IMR-90 (cell line): ENCODE measurements around the gene HOXC10. TPM values are rescaled to one million over a fixed set of nuclear protein-coding genes. Genes with fewer than 3 reads are reported as not detected.

Experiments used
- ATAC-seq: fragments of 200-7000 bp; cut with Tn5 transposase; 2 replicates; pipeline ENCODE4 v1.9.1; 2020; ENCODE audit warnings: low read depth, mild to moderate bottlenecking, moderate library complexity
- BruUV-seq: library from RNA; stranded (reverse); fragments of 400-500 nt; replicated peaks from 2 replicates; lab custom pipeline; 2021; lab: Mats Ljungman, UMichigan
- CTCF ChIA-PET: fragments of 300-600 bp; formaldehyde crosslinking; extraction: SDS; loops from one replicate; lab custom pipeline; 2021; ENCODE audit warnings: antibody characterized with exemption; lab: Yijun Ruan, JAX
- POLR2A ChIA-PET: fragments of 300-600 bp; sonication (Branson Sonifier 250); formaldehyde crosslinking; loops from one replicate; lab custom pipeline; 2022; ENCODE audit warnings: antibody characterized with exemption; ENCODE audit not compliant: unreplicated experiment; lab: Charles Lee
- DNase-seq: peaks from one replicate; pipeline ENCODE4 v3.0.0; 2013
- H2AFZ ChIP-seq: replicated peaks from 2 replicates; pipeline ENCODE3; 2013; ENCODE audit warnings: low read length, mild to moderate bottlenecking; ENCODE audit not compliant: poor library complexity
- H2AK5ac ChIP-seq: 2 replicates; pipeline ENCODE4 v1.6.1; 2013; ENCODE audit warnings: low read depth, low read length, inconsistent platforms
- H2AK9ac ChIP-seq: replicated peaks from 2 replicates; pipeline ENCODE3; 2013; ENCODE audit warnings: mild to moderate bottlenecking, low read depth, low read length, moderate library complexity; ENCODE audit not compliant: poor library complexity
- H2BK120ac ChIP-seq: 2 replicates; pipeline ENCODE4 v1.6.1; 2013; ENCODE audit warnings: low read depth, low read length, inconsistent platforms
- H2BK15ac ChIP-seq: 3 replicates; pipeline ENCODE4 v1.6.1; 2013; ENCODE audit warnings: low read depth, low read length, inconsistent platforms
- H2BK20ac ChIP-seq: 2 replicates; pipeline ENCODE4 v1.6.1; 2013; ENCODE audit warnings: low read depth, mild to moderate bottlenecking, inconsistent platforms, low read length, moderate library complexity
- H2BK5ac ChIP-seq: 2 replicates; pipeline ENCODE4 v1.6.1; 2013; ENCODE audit warnings: mild to moderate bottlenecking, low read depth, low read length, inconsistent platforms; ENCODE audit not compliant: poor library complexity, severe bottlenecking
- H3K14ac ChIP-seq: replicated peaks from 2 replicates; pipeline ENCODE4 v1.6.1; 2013; ENCODE audit warnings: low read depth, low read length, inconsistent platforms
- H3K18ac ChIP-seq: 2 replicates; pipeline ENCODE4 v1.6.1; 2013; ENCODE audit warnings: low read depth, low read length, control low read depth
- H3K23ac ChIP-seq: 2 replicates; pipeline ENCODE4 v1.6.1; 2013; ENCODE audit warnings: low read depth, low read length, inconsistent platforms
- H3K27ac ChIP-seq: 2 replicates; pipeline ENCODE4 v1.5.1; 2013; ENCODE audit warnings: mild to moderate bottlenecking, control low read depth, low read length; ENCODE audit not compliant: insufficient read depth
- H3K27me3 ChIP-seq: 2 replicates; pipeline ENCODE4 v1.6.1; 2013; ENCODE audit warnings: low read length; ENCODE audit not compliant: control insufficient read depth, insufficient read depth
- H3K36me3 ChIP-seq: 2 replicates; pipeline ENCODE4 v1.6.1; 2013; ENCODE audit warnings: low read length, mixed read lengths; ENCODE audit not compliant: control insufficient read depth, insufficient read depth
- H3K4ac ChIP-seq: 2 replicates; pipeline ENCODE4 v1.6.1; 2013; ENCODE audit warnings: low read depth, low read length, inconsistent platforms
- H3K4me1 ChIP-seq: 2 replicates; pipeline ENCODE4 v1.6.1; 2013; ENCODE audit warnings: low read length, mixed read lengths; ENCODE audit not compliant: control insufficient read depth, insufficient read depth
- H3K4me2 ChIP-seq: 2 replicates; pipeline ENCODE4 v1.6.1; 2013; ENCODE audit warnings: low read depth, mild to moderate bottlenecking, control low read depth, low read length, moderate library complexity
- H3K4me3 ChIP-seq: 2 replicates; pipeline ENCODE4 v1.5.1; 2013; ENCODE audit warnings: low read depth, mild to moderate bottlenecking, control low read depth, low read length, moderate library complexity; ENCODE audit not compliant: insufficient read depth
- H3K56ac ChIP-seq: 2 replicates; pipeline ENCODE4 v1.6.1; 2013; ENCODE audit warnings: low read length, inconsistent platforms; ENCODE audit not compliant: insufficient read depth; ENCODE audit errors: extremely low read depth
- H3K79me1 ChIP-seq, 2 experiments: 2 replicates each; pipeline ENCODE4 v1.6.1; 2013; ENCODE audit warnings: low read length in 2 of 2, inconsistent platforms in 1 of 2, low read depth in 1 of 2
- H3K9ac ChIP-seq: 2 replicates; pipeline ENCODE4 v1.6.1; 2013; ENCODE audit warnings: low read depth, low read length, control low read depth
- H3K9me1 ChIP-seq: 2 replicates; pipeline ENCODE4 v1.6.1; 2013; ENCODE audit warnings: low read length, inconsistent platforms; ENCODE audit not compliant: insufficient read depth
- H3K9me3 ChIP-seq: 2 replicates; pipeline ENCODE4 v1.6.1; 2013; ENCODE audit warnings: low read length; ENCODE audit not compliant: control insufficient read depth, insufficient read depth
- H4K20me1 ChIP-seq: 2 replicates; pipeline ENCODE4 v1.6.1; 2013; ENCODE audit warnings: low read length, inconsistent platforms; ENCODE audit not compliant: insufficient read depth
- H4K5ac ChIP-seq: 2 replicates; pipeline ENCODE4 v1.6.1; 2013; ENCODE audit warnings: mild to moderate bottlenecking, low read depth, low read length, control low read depth
- H4K8ac ChIP-seq, 2 experiments: 2 replicates each; pipeline ENCODE4 v1.6.1; 2013; ENCODE audit warnings: low read depth in 2 of 2, low read length in 2 of 2, control low read depth in 1 of 2, inconsistent platforms in 1 of 2
- H4K91ac ChIP-seq: 2 replicates; pipeline ENCODE4 v1.6.1; 2013; ENCODE audit warnings: low read depth, low read length, inconsistent platforms; ENCODE audit not compliant: insufficient read depth
- BHLHE40 ChIP-seq: fragments of 150-350 bp; IDR thresholded peaks from 2 replicates; pipeline ENCODE4 v1.6.1; 2016; ENCODE audit warnings: mild to moderate bottlenecking, low read depth, low read length
- CEBPB ChIP-seq: IDR thresholded peaks from 2 replicates; pipeline ENCODE4 v1.6.1; 2012; ENCODE audit warnings: low read depth, low read length, improper control_type of control experiment
- CHD1 ChIP-seq: IDR thresholded peaks from 2 replicates; pipeline ENCODE4 v1.6.1; 2012; ENCODE audit warnings: low read depth, low read length, improper control_type of control experiment
- CTCF ChIP-seq: conservative IDR thresholded peaks from 2 replicates; pipeline ENCODE4 v1.5.1; 2012; ENCODE audit warnings: mild to moderate bottlenecking, low read depth, low read length, improper control_type of control experiment
- ELK1 ChIP-seq: fragments of 150-350 bp; IDR thresholded peaks from 2 replicates; pipeline ENCODE4 v1.6.1; 2016; ENCODE audit warnings: low read depth, mild to moderate bottlenecking, low read length, moderate library complexity, borderline replicate concordance
- FOS ChIP-seq: fragments of 150-350 bp; IDR thresholded peaks from 2 replicates; pipeline ENCODE4 v1.6.1; 2016; ENCODE audit warnings: low read depth, low read length
- MAFK ChIP-seq: IDR thresholded peaks from 2 replicates; pipeline ENCODE4 v1.6.1; 2012; ENCODE audit warnings: low read depth, low read length, improper control_type of control experiment
- MAZ ChIP-seq: IDR thresholded peaks from 2 replicates; pipeline ENCODE4 v1.6.1; 2012; ENCODE audit warnings: low read depth, mild to moderate bottlenecking, low read length, improper control_type of control experiment, moderate library complexity, borderline replicate concordance
- NFE2L2 ChIP-seq: fragments of 150-350 bp; IDR thresholded peaks from 2 replicates; pipeline ENCODE4 v1.6.1; 2016; ENCODE audit warnings: low read depth, mild to moderate bottlenecking, low read length
- POLR2A ChIP-seq: IDR thresholded peaks from 2 replicates; pipeline ENCODE4 v1.6.1; 2012; ENCODE audit warnings: mild to moderate bottlenecking, low read depth, low read length
- RAD21 ChIP-seq: IDR thresholded peaks from 2 replicates; pipeline ENCODE4 v1.6.1; 2012; ENCODE audit warnings: low read length, improper control_type of control experiment
- RCOR1 ChIP-seq: IDR thresholded peaks from 2 replicates; pipeline ENCODE4 v1.6.1; 2012; ENCODE audit warnings: mild to moderate bottlenecking, low read length, improper control_type of control experiment; ENCODE audit not compliant: insufficient replicate concordance
- RFX5 ChIP-seq: IDR thresholded peaks from 2 replicates; pipeline ENCODE4 v1.8.0; 2012; ENCODE audit warnings: low read depth, mild to moderate bottlenecking, low read length, moderate library complexity
- SMC3 ChIP-seq: fragments of 150-350 bp; IDR thresholded peaks from 2 replicates; pipeline ENCODE4 v1.6.1; 2016; ENCODE audit warnings: low read depth, mild to moderate bottlenecking, antibody characterized with exemption, low read length, moderate library complexity
- USF2 ChIP-seq: fragments of 150-350 bp; IDR thresholded peaks from 2 replicates; pipeline ENCODE4 v1.6.1; 2017; ENCODE audit warnings: mild to moderate bottlenecking, antibody characterized with exemption, low read length, low read depth
- WGBS, 2 experiments: methylation state at CpG; one replicate each; pipeline versions ENCODE4 v1.1.5 to v1.1.7; 2013; ENCODE audit warnings: missing lambda C conversion rate in 2 of 2; ENCODE audit not compliant: insufficient read length in 1 of 2; ENCODE audit errors: extremely low coverage in 2 of 2; 5-methylcytosine and 5-hydroxymethylcytosine counted together
- dilution Hi-C: fragments of 300-500 bp; cut with HindIII; formaldehyde crosslinking; loops from one replicate; pipeline ENCODE4 v1.14.3; 2018; ENCODE audit warnings: low sequenced_read_pairs; ENCODE audit not compliant: unreplicated experiment
- in situ Hi-C: fragments of 300-500 bp; cut with MboI; formaldehyde crosslinking; loops from 3 replicates; pipeline ENCODE4 v1.14.3; 2019; ENCODE audit warnings: low sequenced_read_pairs, inconsistent platforms, mixed read lengths
- intact Hi-C: fragments of 100-400 bp; cut with micrococcal nuclease; formaldehyde crosslinking; loops from 2 replicates; pipeline ENCODE4 v1.10.0; 2022
- polyA plus RNA-seq, 3 experiments: library from polyadenylated mRNA; depleted of rRNA; stranded (reverse); fragments of >200 nt; gene quantifications; 2 replicates each; pipeline ENCODE4 v1.2.3, GENCODE V29; 2012; ENCODE audit warnings: low replicate concordance in 1 of 3
- total RNA-seq: library from RNA; depleted of rRNA; stranded (reverse); fragments of >200 nt; gene quantifications from 2 replicates; pipeline ENCODE4 v1.2.3, GENCODE V29; 2012

The HOXC10 gene
- total and polyA plus RNA-seq, 2 of the 4 experiments (the other 2 are of a cell fraction): 0.15 TPM; not detected in 1

- H4K5ac ChIP-seq: no peak overlapping the region
- peaks cover 95% of the 10 kb centered on the region for H3K27me3 ChIP-seq
- no peak overlapping the region for H3K56ac ChIP-seq
- H2BK120ac ChIP-seq: no peak overlapping the region
- H3K4me3 ChIP-seq: no peak overlapping the region
- H2AFZ ChIP-seq: no peak overlapping the region
- ChIA-PET POLR2A (interaction anchor here (0.5 kb wide), 1 partner anchor 325 kb away, joined by 4 read pairs; no protein-coding TSS in a partner anchor), CTCF (interaction anchor here (0.7 kb wide), 2 partner anchors 21 to 144 kb away, joined by 3 read pairs; no protein-coding TSS in a partner anchor)
- no TSS peak for BruUV-seq
- no peak for ATAC-seq
- WGBS, 2 experiments: no CpG with 5 or more reads among the region's 15 CpGs
- no peaks in the 10 kb centered on the region for H3K79me1 ChIP-seq
- dilution Hi-C loops: no loop called here
- peaks cover 2% of the 10 kb centered on the region; the same call in 1 of the 2 replicates for H4K20me1 ChIP-seq
- peaks cover 2% of the 10 kb centered on the region; the same call in 1 of the 2 replicates for H3K4me1 ChIP-seq
- H3K9me1 ChIP-seq: no peaks in the 10 kb centered on the region
- no peak overlapping the region for H2AK5ac ChIP-seq
- no peak overlapping the region for H3K18ac ChIP-seq
- H2BK15ac ChIP-seq: no peak overlapping the region
- no peak overlapping the region for H2AK9ac ChIP-seq
- intact Hi-C loops: no loop called here
- H4K91ac ChIP-seq: no peak overlapping the region
- H4K8ac ChIP-seq: no peak overlapping the region
- in situ Hi-C loops: no loop called here
- no peak for DNase-seq
- no peaks in the 10 kb centered on the region for H3K36me3 ChIP-seq
- peaks cover 7% of the 10 kb centered on the region for H3K9me3 ChIP-seq
- H2BK20ac ChIP-seq: no peak overlapping the region
- no peak overlapping the region for H3K9ac ChIP-seq
- H3K4me2 ChIP-seq: no peak overlapping the region
- H3K4ac ChIP-seq: no peak overlapping the region
- no peak overlapping the region for H2BK5ac ChIP-seq
- H3K27ac ChIP-seq: no peak overlapping the region
- no peak overlapping the region for H3K14ac ChIP-seq
- H3K23ac ChIP-seq: no peak overlapping the region
- TF ChIP-seq RCOR1: no peak
- no peak for TF ChIP-seq MAFK
- TF ChIP-seq CEBPB: no peak
- TF ChIP-seq ELK1: no peak
- no peak for TF ChIP-seq BHLHE40
- TF ChIP-seq USF2: no peak
- TF ChIP-seq RFX5: no peak
- no peak for TF ChIP-seq MAZ
- no peak for TF ChIP-seq SMC3
- TF ChIP-seq NFE2L2: no peak
- TF ChIP-seq RAD21: no peak
- no peak for TF ChIP-seq POLR2A
- no peak for TF ChIP-seq FOS
- no peak for TF ChIP-seq CTCF
- no peak for TF ChIP-seq CHD1
Observed at GRCh38 chr12:53978477-53979356, 6.2 kb upstream of the HOXC10 start.
